HepG2 (cell line): ENCODE results near the gene DCAKD.

ENCODE experiments used
- CBX1 ChIP-seq: IDR thresholded peaks from one replicate; pipeline ENCODE4 v1.6.1; 2016; ENCODE audit warnings: antibody characterized with exemption, low read depth
- CTCF ChIP-seq: sonication (generic); formaldehyde crosslinking; IDR thresholded peaks from 2 replicates; pipeline ENCODE4 v1.5.0; 2020; ENCODE audit warnings: mild to moderate bottlenecking, missing genetic modification reagents, moderate library complexity
- ELF3 ChIP-seq: IDR thresholded peaks from 2 replicates; pipeline ENCODE4 v1.6.1; 2016; ENCODE audit warnings: missing genetic modification reagents, missing compliant biosample characterization
- LCORL ChIP-seq, 2 experiments: fragments of 450-650 bp in 1 of 2; sonication (generic) in 1 of 2; formaldehyde crosslinking in 1 of 2; IDR thresholded peaks; 2 replicates each; pipeline versions ENCODE4 v1.5.0 to v1.6.1; 2017 to 2020; ENCODE audit warnings: antibody characterized with exemption in 1 of 2, missing genetic modification reagents in 1 of 2
- NFIB ChIP-seq: sonication (generic); formaldehyde crosslinking; IDR thresholded peaks from 2 replicates; pipeline ENCODE4 v1.9.0; 2021; ENCODE audit warnings: missing genetic modification reagents, mild to moderate bottlenecking, borderline replicate concordance
- POLR2AphosphoS5 ChIP-seq: IDR thresholded peaks from 2 replicates; pipeline ENCODE4 v1.6.1; 2012; ENCODE audit warnings: low read depth, low read length
- SRF ChIP-seq: IDR thresholded peaks from 2 replicates; pipeline ENCODE4 v1.6.1; 2011; ENCODE audit warnings: mild to moderate bottlenecking, low read depth, low read length, moderate library complexity
- STAT6 ChIP-seq: sonication (generic); formaldehyde crosslinking; IDR thresholded peaks from 2 replicates; pipeline ENCODE4 v1.4.0; 2020; ENCODE audit warnings: missing genetic modification reagents, mild to moderate bottlenecking, borderline replicate concordance
- TCF7 ChIP-seq: sonication (generic); IDR thresholded peaks from 2 replicates; pipeline ENCODE4 v1.6.1; 2016; ENCODE audit warnings: antibody characterized with exemption, low read depth
- ZFAT ChIP-seq: sonication (generic); formaldehyde crosslinking; conservative IDR thresholded peaks from 2 replicates; pipeline ENCODE4 v1.8.1; 2023; ENCODE audit warnings: missing genetic modification reagents, inconsistent platforms
- ZNF749 ChIP-seq: sonication (generic); formaldehyde crosslinking; IDR thresholded peaks from 2 replicates; pipeline ENCODE4 v1.8.0; 2022; ENCODE audit warnings: mild to moderate bottlenecking, missing genetic modification reagents, moderate library complexity, borderline replicate concordance
- ZNF766 ChIP-seq: sonication (generic); formaldehyde crosslinking; IDR thresholded peaks from 2 replicates; pipeline ENCODE4 v1.5.0; 2020; ENCODE audit warnings: missing genetic modification reagents, borderline replicate concordance
- ZSCAN5A ChIP-seq: sonication (generic); formaldehyde crosslinking; IDR thresholded peaks from 2 replicates; pipeline ENCODE4 v1.8.0; 2022; ENCODE audit warnings: mild to moderate bottlenecking, missing genetic modification reagents, borderline replicate concordance

GRCh38 chr17:45016237-45016636 lies 35.2 kb downstream of the DCAKD start:
- TF ChIP-seq ELF3 (CRISPR knock-in tag), result no peak
- TF ChIP-seq CBX1, result no peak
- no peak for TF ChIP-seq ZFAT (CRISPR knock-in tag)
- TF ChIP-seq POLR2AphosphoS5, result no peak
- TF ChIP-seq STAT6 (CRISPR knock-in tag), result no peak
- no peak for TF ChIP-seq LCORL (IDR thresholded peaks at IDR 0.05)
- TF ChIP-seq LCORL (CRISPR knock-in tag; IDR thresholded peaks at IDR 0.05), result no peak
- TF ChIP-seq CTCF (CRISPR knock-in tag), result no peak
- TF ChIP-seq ZNF749 (CRISPR knock-in tag), result no peak
- TF ChIP-seq ZNF766 (CRISPR knock-in tag), result no peak
- TF ChIP-seq SRF, result no peak
- no peak for TF ChIP-seq TCF7
- no peak for TF ChIP-seq NFIB (CRISPR knock-in tag)
- TF ChIP-seq ZSCAN5A (CRISPR knock-in tag), result no peak
